HG03064 (cell line): ENCODE measurements around the gene EPS8L2.
"Not testable (repeated sequence)": the region's sequence is repeated elsewhere in the genome, so short reads cannot be mapped to it uniquely, and the experiment has no call there.

ENCODE experiments used
- ATAC-seq: cut with Tn5 transposase; IDR thresholded peaks from one replicate; pipeline ENCODE4 v1.9.1; 2021; ENCODE audit warnings: low read depth; ENCODE audit not compliant: unreplicated experiment

Gene EPS8L2

DNA sequence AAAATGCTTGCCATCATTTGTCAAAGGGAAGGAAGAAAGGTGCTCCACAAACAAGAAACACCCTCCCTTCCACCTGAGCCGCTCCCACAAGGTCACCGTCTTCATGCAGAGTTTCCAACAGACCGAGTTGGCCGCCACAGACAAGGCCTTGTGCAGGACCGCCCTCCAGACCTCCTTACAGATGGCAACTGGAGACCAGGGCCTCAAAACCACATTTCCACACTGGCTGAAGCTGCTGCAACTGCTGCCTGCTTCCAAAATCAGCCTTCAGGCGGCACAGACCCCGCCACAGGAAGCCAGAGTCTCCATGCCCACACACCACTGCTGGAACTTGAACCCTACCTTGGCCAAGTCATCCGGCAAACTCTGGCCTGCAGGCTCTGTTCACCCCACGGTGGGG is 17.4 kb upstream of the EPS8L2 start:
- no peak for ATAC-seq

- ATAC-seq, result no peak
Measured at GRCh38 chr11:689625-690024, 16.4 kb upstream of the EPS8L2 start.

DNA sequence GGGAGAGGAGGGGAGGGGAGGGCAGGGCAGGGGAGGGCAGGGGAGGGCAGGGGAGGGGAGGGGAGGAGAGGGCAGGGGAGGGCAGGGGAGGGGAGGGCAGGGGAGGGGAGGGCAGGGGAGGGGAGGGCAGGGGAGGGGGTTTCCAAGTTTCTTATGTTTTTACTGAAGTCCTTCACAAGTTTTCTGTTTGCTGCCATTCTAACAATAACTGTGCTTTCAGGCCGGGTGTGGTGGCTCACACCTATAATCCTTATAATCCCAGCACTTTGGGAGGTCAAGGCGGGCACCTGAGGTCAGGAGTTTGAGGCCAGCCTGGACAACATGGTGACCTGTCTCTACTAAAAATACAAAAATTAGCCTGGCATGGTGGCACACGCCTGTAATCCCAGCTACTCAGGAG is 15.8 kb upstream of the EPS8L2 start:
- not testable (repeated sequence) for ATAC-seq

GRCh38 chr11:690738-691633 is 15.0 kb upstream of the EPS8L2 start:
- no peak for ATAC-seq

GRCh38 chr11:691710-692590 is 14.1 kb upstream of the EPS8L2 start:
- ATAC-seq, result no peak

DNA sequence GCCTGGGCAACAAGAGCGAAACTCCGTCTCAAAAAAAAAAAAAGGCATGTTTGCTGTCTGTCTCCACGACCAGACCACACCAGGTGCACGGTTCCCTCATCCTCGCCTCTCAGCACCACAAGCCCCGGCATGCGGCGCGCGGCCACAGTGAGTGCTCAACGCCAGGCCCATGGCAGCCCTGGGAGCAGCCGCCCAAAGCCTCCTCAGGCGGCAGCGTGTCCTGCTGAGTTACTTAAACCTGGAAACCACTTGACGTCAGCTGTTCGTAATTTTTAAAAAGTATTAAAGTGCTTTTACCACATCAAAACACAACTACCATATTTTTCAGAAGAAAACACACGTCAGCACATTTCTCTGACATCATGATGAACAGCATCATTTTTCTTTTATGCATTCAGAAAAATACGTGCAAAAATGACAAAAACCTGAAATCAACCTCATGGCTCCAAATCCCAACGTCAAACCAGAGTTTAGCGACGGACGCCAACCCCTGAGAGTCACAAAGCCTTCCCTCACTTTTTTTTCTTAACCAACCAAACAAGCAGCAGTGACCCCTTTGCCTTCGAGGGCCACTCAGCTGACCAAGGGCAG is 13.1 kb upstream of the EPS8L2 start:
- ATAC-seq, result no peak

DNA sequence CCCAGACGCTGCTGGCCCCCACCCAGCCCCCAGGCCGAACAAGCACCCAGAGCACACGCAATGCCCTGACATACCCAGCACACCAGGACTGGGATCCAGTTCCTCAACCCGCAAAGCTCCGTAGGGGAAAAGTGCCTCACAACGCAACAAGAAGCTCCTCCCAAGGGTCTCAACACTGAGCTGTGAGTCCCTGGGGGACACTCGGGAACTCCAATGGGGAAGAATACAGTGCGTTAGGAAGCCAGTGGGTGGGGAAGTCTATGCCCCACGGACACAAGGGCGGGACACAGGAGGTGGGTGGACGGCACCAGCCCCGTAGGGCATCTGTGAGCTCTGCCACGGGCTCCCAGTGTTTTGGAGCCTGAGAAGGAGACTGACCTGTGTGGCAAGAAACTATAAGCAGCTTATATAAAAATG is 12.6 kb upstream of the EPS8L2 start:
- no peak for ATAC-seq

DNA sequence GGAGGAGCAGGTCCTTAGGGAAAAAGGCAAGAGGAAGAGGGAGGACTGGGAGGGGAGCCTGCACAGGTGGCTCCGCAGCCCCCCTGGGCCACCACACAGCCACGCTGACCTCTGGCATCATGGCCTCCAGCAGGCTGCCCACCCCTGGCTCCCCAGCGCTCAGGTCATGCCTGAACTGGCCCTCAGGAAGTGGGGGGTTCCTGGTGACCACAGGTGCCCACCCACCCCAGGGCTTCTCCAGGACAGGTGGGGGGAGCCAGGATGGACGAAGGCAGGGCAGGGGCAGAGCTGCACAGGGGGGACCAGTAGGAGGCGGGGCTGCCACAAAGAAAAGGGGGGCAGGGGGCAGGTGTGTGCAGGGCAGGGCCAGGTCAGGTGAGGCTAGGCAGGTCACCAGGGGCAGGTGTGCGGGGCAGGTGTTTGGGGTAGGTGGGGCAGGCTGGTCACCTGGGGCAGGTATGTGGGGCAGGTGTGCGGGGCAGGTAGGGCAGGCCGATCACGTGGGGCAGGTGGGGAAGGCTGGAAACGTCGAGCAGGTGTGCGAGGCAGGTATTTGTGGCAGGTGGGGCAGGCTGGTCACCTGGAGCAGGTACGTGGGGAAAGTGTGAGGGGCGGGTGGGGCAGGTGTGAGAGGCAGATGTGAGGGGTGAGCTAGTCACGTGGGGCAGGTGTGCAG is 12.0 kb upstream of the EPS8L2 start:
- ATAC-seq, result no peak

- peak; percentile 76 for ATAC-seq
Measured at GRCh38 chr11:694563-695287, 11.3 kb upstream of the EPS8L2 start, which contains the start of gene DEAF1. DEAF1 (minus strand) TSS chr11:695222; CDS start chr11:695047, 175 bp downstream.

GRCh38 chr11:695288-695537 is 10.8 kb upstream of the EPS8L2 start:
- no peak for ATAC-seq

DNA sequence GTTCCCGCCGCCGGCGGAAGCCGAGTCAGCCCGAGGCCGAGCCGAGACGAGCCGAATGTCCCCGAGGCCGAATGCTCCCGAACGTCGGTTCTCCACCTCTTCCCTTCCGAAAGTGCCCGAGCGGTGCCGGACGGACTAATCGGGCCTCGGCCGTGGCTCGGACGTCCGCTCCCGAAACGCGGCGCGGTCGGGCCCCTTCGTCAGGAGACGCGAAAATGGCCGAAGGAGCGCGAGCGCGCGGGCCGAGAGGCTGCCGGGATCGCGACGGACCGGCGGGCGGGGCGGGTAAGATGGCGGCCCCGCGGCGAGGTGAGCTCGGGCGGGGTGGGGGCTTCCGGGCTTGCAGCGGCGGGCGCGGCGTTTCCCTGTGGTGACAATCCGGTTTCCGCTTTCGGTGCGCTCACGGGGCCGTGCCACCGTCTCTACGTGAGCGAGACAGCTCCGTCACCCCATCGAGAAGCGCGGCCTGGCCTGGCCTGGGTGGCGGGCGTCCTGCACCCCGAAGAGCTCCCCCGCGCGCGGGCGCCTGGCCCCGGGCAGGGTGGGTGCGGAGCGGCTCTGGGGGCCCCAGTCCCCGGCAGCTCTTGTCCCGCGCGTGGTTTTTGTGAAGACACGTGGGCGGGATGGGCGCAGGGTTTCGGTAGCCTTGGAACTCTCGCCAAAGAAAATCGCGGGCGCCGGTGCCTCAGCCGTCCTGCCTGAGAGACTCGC is 10.3 kb upstream of the EPS8L2 start, which contains the start of gene TMEM80:
TSS of gene TMEM80 (plus strand) at position 279 of the 711 bp plus-strand sequence. CDS start at position 291, 12 bp downstream.
- peak; percentile 65 for ATAC-seq

DNA sequence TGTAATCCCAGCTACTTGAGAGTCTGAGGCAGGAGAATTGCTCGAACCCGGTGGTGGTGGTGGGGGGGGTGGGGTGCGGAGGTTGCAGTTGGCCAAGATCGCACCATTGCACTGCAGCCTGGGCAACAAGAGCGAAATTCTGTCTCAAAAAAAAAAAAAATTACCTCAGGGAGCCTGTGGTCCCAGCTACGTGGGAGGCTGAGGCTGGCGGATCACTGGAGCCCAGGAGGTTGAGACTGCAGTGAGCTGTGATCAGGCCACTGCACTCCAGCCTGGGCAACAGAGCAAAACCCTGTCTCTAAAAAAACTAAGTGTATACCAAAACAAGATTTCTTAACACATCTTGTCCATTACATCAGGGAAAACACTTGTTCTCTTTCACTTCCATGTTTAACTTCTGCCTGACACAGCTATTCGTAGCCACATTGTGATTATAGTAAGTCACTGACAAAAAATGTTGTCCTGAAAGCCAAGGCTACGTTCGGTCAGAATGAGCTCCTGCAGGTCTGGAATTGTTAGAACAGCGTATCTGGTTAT is 9.0 kb upstream of the EPS8L2 start:
- ATAC-seq, result no peak

GRCh38 chr11:697811-698311 is 8.2 kb upstream of the EPS8L2 start:
- ATAC-seq, result no peak

DNA sequence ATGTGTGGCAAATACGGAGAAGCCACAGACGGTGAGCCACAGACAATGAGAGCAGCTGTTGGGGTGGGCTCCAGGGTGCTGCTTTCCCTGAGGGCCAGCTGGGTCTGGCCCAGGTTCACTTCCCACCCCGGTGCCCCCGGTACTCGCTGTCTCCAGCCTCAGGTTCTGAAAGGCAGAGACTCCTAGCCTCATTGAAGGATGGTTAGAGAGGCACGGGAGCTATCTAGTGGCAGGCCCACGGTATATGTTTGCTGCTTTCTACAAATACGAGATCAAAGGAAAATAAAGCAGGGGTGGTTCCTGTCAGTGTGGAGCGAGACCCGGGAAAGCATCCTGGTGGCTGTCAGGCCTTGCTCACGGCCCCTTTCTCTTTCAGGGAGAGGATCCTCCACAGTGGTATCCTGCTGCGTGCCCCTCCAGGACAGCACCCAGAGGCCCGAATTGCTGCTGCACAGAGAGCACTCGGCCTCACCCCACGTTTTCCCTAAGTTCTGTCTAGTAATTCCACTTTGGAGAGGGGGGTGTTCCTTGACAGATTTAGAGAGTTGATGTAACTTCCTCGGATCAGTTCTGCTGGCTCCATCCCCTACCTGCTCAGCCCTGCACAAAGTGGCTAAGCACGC is 7.4 kb upstream of the EPS8L2 start:
- no peak for ATAC-seq

DNA sequence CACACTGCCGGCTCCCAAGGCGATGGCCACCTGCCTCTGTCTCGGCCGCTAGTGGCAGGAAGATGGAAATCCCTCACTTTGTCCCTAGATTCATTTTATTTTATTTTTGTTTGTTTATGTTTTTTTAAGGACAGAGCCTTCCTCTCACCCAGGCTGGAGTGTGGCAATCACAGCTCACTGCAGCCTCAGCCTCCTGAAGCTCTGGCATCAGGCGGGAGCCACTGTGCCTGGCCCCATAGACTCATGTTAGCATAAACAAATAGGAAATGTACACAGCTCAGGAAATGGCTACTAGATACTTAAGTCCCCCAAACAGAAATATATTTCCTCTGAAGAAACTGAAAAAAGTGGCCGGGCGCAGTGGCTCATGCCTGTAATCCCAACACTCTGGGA is 6.9 kb upstream of the EPS8L2 start:
- ATAC-seq, result no peak

- no peak for ATAC-seq
Measured at GRCh38 chr11:699753-700152, 6.3 kb upstream of the EPS8L2 start.

GRCh38 chr11:701741-702461 is 4.1 kb upstream of the EPS8L2 start:
- no peak for ATAC-seq
